ENCODE measurements around the gene DKK1.
"Not testable (repeated sequence)": the region's sequence is repeated elsewhere in the genome, so short reads cannot be mapped to it uniquely, and the experiment has no call there.

Gene DKK1

DNA sequence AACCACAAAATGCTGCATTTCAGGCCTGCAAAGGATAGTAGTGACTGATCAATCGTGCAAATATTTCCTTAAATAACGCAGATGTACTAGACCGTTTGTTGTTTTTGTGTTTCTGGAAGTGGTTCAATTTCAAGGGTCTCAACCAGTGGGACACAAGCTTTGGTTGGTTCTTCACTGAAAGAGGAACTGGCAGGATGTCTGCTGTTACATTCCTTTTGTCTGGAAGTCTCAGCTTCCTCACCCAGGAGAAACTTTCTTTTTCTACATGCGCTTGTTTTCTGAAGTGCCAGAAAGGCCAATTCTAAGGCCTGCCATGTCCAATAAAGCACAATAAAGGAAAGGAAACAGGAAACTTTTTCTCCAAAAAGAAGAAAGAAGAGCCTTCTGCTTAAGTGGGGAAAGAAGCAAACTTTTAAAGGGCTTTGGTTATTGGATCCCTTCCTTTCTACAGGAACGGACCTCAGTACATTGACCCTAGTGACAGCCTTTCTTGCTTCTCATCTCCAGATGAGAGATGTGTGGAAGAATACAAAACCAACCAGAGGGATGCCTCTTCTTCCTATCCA is 4.1 kb downstream of the DKK1 start:
- no peak for DNase-seq

DNA sequence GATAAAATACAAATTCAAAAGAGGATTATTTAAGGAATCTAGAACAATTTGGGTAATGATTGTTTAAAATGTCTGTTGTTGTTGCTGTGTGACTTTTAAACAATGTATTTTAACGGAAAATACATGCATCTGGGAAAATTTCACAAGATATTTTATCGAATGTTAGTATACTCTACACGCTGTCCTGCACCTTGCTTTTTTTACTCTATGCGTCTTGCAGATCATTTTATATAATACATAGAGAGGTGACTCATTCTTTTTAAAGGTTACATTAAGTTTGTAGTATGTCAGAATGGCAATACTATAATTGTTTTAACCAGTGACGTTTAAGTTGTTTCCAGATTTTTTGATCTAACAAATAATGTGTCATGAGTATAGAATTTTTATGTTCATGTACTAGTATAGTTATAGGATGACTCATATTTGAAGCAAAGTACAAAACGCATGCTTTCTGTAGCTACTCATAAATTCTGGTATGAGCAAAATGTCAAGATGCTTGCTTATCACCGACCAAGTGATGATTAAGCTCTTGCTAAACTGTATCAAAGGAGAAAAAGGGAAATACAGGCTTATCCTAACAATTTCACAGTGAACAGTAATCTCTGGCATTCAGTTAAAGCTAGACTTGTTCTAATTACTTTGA is 4.9 kb downstream of the DKK1 start:
- DNase-seq, result no peak

DNA sequence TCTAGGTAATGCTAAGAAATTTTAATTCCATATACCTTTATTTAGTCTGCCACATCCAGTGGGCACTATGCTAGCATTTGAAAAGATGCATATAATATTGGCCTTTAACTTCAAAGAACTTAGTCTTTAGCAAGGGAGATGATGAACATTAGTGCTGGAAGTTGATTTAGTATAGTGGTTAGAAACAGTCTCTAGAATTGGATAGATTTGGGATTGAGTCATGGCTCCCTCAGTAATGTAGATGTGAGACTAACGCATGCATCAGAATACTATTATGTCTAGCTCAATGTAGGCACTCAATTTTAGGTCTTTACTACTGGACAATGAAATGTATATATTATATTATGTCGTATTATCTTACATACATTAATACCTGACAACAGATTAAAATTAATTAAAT is 5.8 kb downstream of the DKK1 start:
- DNase-seq, result no peak

DNA sequence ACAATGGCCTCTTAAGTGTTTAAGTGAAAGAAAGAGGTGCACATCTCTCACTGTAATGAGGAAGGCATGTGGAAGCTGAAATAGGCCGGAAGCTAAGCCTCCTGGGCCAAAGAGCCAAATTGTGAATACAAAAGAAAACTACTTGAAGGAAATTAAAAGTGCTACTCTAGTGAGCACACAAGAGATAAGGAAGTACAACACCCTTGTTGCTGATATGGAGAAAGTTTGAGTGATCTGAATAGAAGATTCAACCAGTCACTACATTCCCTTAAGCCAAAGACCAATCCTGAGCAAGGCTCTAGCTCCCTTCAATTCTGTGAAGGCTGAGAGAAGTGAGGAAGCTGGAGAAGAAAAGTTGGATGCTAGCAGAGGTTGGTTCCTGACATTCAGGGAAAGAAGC is 8.2 kb downstream of the DKK1 start:
- no peak for DNase-seq

DNA sequence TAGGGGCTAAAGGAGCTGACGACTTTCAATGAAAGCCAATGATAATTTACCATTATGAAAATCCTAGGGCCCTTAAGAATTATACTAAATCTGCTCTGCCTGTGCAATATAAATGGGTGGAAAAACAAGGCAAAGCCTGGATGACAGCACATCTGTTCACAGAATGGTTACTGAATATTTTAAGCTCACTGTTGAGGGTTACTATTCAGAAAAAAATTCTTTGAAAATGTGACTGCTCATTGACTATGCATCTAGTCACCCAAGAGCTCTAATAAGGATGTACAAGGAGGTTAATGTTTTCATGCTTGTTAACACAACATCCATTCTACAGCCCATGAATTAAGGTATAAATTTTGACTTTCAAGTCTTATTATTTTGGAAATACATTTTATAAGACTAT is 8.9 kb downstream of the DKK1 start:
- no peak for DNase-seq

DNA sequence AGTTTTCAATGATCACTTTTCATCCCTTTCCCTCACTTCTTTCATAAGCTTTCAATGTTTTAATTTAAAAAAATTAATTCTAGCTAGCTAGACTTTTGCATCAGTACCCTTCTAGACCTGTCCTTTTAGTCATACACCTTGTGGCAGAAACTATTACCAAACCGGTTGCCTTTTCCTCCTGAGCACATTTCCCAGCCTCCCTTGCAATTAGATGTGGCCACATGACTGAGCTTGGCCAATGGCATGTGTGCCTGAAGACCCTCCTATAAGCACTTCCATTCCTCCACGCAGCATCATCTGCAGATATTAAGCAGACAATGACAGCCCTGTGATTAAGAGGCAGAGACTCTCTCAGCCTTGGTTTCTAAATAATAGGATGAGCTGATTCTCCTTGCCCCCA is 12.3 kb downstream of the DKK1 start:
- DNase-seq, result no peak

DNA sequence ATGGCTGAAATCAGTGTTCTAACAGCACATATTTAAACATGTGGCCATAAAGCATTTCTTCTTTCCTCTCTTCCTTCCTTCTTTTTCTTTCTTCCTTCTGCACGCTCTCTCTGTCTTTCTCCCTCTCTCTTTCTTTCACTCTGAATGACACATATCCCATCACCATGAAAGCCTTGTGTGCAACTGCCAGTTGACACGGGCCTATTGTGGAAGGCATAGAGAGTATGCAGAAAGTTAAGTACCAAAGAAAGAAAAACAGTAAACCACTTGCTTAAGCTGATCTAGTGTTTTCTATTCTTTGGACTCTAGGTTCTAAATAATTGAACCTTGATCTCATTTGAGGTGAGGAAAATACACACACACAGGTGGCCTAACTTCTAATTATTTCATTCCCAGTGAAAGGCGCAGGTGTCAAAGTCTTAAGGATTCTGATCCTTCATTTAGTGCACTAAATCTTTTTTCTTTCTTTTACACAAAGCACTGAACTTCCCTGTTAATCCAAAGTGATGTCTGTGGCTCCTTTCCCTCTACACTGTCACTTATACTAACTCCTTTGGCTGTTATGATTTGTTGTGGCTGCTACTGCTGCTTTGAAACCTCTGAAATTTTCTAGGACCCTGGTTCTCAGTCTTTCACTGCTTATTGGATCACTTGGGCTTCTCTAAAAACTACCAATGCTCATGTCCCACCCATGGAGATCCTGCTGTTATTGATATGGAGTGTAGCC is 17.7 kb downstream of the DKK1 start:
- DNase-seq, result no peak

DNA sequence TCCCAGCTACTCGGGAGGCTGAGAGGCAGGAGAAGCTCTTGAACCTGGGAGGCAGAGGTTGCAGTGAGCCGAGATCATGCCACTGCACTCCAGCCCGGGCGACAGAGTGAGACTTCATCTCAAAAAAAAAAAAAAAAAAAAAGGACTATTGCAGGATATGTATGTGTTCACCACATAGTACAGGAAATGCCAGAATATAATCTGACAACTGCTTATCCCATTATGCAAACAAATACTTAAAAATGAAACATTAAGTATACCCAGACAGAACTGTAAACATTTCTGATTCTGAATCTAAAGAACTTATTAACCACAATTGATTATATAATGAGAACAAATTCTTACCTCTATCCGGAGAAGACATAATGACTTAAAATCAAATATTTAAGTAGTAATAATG is 18.7 kb downstream of the DKK1 start:
- DNase-seq, result no peak

DNA sequence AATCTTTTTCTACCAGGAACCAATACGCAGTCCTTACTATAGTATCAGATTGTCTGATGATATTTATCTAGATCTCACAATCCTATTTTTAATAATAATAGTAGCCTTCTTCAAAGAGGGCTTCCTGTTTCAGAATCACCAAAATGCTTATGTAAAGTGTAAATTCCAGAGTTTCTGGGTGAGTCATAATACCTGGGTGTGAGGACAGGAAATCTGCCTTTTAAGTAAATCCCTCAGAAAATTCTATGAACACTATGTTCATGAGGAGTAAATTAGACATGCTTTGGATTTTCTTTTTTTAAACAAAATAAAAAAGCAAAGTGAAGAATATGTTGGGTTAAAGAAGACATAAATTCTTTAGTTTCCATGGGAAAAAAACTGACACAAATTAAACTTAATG is 20.5 kb downstream of the DKK1 start:
- DNase-seq, result no peak

DNA sequence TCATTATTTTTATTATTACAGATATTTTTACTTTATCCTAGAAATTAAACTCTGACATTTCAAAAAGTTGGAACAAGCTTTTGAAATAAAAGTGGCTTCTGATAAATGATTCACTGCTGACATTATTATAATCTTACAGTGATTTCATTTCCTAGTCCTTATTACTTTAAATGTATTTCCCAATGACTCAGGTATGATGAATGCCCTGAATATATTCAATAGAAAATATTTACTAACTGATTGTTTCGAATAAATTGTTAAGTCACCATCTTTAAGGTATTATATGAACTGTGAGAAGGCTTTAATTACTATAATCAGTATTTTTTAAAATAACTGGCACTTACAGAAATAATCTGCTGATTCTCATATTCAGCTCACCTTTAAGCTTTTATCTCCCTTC is 21.6 kb downstream of the DKK1 start:
- DNase-seq, result no peak

DNA sequence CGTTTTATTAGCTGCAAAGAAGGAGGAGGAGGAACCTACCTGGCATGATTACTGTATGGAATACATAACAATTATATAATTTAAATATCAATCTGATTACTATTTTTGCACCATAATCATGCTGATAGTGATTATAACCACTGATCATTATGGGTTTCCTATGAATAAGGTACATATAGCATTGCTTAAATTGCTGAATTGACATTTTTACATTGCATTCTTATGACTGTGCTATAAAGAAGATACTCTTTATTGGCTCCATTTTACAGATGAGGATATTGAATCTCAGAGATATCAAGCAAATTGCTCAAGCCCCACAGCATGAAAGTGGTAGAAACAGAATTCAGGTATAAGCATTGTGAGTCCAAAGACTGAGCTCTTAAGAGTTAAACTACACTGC is 23.1 kb downstream of the DKK1 start:
- DNase-seq, result no peak

DNA sequence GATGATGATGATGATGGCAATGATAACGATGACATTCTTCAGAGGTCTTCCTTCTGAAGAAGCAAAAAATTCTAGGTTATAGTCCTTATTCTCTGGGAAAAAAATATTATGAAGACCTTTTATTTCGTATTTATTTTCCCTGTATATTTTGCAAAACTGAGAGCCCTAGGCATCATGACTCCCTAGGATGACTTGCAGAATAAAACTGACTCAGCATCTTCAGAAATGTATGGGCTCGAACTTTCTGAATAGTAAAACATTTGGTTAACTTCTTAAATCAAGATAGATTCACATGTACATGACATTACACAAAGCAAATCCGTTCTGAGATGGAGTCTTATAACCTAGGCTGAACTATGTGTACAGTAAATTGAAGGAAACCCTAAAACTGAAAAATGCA is 29.4 kb downstream of the DKK1 start:
- no peak for DNase-seq

DNA sequence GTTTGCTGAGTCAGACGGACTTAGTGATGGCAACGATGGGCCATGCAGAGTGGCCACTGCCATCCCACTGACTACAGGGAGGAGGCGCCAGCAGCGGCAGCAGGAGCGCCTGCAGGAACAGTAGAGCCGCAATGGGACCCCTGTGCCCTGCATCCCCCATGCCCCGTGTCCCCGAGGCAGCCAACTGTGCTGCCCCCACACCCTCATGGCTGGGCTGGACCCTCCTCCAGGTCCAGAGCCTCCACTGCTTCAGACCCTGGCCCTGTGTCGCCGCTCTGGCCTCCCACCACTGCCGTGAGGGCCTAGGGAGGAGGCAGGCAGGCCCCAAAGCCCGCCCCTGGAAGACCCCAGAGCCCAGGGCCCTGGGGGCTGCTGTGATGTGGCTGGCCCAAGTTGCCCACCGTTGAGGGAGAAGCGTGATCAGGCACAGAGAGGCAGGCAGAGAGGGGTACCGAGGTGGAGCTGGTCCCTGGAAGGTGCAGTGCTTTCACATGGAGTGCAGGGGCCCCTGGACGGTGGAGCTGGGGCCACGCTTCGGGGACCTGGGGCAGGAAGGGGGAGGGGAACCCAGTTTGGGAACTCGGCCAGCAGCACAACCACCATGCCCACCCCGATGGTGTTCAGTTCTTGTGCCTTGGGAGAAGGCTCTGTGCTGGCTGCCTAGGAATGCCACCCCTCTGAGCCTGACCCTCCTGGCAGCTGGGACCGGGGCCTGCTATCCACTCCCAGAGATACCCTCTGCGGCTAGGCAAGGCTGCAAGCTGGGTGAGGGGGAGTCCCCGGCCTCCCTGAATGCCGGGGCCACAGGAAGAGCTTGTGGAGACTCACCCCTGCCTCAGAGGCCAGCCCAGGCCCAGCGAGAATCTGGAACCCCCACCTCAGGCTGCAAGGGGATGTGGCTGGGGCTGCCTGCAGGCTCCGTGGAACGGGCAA is 32.6 kb downstream of the DKK1 start:
- DNase-seq, result no peak

DNA sequence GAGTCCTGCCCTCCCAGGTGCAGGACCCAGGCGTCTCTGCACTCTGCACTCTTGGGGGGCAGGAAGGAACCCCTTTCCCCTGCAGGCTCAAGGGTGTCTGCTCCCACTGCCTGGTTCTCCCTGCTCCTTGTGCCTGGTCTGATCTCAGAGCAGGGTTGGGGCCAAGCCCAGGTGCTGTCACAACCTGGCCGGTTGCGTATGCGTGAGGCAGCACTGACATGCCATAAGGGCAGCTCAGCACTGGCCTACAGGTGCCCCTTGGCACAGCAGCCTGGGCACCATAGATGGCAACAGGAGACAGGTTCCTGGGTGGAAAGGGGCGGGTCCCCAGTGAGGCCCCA is 33.2 kb downstream of the DKK1 start:
- no peak for DNase-seq

DNA sequence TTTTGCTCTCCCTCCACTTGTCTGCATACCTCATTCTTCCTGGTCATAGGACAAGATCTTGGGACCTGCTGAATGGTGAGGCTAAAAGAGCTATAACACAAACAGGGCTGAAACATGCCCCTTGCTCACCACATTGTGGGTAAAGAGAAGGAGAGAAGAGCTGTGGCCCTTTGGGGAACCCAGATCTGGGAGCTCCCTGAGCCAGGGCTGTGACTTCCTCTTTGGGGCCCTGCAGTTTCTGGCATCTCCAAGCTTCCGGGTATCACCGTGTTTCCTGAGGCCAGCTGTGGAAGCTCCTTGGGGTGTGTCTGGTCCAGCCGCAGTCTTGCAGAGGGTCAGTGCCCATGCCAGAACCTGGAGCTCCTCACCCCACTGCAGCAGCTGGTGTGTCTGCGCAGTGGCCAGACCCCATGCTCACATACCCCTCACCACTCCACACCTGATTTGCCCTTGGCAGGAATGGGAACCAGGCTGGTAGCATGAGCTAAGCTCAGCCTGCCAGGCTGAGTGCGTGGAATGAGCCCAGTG is 34.0 kb downstream of the DKK1 start:
- no peak for DNase-seq

DNA sequence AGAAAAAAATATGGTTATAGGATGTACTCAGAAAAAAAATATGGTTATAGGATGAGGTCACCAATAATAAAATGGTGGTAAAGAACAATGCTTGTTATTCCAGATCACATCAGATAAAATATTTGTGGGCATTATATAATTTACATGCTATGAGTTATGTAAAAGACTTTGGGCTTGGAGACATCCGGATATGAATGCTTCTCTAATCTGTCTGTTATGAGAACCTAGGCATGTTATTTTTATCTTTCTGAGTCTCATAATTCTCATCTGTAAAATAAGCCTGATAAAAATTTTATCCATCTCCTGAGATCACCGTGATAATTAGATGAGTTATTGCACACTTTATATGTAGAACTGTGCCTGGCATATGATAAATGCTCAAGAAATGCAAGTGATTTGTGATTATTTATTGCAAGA is 37.8 kb downstream of the DKK1 start:
- no peak for DNase-seq

DNA sequence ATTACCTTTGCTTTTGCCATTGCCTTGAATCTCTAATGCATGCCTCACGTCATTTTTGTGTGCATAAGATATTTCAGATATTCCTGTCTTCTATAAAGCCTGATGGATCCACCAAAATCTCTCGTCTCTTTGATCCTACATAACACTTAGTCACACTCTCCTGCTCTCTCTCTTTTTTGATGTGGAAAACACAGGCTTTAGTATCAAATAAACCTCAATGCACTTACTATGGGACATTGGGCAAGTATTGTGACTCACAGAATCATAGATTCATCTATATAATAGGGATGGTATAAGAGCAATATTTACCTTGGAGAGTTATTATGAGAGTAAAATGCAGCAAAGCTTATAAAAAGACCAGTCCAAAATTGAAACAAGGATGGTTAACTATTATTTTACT is 39.1 kb downstream of the DKK1 start:
- no peak for DNase-seq

DNA sequence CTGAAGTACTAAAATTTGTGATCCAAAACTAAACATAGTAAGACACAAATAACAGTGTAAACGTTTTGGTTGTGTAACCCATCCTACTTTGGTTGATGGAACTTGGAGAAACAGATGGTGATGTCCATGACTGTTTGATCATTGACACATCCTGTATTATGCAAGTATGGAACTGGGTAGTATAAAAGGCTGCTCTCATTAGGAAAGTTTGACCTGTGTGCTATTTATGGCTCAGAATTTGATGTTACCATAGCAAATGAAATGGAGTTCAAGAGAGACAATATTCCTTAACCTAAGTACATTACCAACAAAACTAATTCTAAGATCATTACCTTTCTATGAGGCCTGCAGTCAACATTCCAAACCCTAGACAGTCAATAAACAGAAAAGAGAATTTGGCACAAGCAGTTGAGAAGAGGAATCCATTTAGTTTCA is 39.9 kb downstream of the DKK1 start:
- no peak for DNase-seq

DNA sequence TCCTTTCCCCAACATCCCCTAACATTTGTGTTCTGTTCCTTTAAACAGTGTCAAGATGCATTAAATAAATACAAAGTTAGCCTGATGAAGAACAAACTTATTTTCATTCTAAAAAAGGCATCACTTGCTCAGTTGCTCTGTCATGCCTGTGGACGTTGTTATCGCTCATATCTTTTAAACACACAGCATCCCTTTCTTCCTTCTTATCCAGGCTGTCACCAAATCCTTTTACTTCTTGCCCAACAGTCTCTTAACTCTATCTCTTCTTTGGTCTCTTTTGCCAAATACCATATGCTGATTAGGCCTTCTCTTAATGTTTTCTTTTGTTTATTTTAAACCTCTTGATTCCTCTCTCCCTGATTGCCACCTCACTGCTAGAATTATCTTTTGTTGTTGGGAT is 43.9 kb downstream of the DKK1 start:
- no peak for DNase-seq

DNA sequence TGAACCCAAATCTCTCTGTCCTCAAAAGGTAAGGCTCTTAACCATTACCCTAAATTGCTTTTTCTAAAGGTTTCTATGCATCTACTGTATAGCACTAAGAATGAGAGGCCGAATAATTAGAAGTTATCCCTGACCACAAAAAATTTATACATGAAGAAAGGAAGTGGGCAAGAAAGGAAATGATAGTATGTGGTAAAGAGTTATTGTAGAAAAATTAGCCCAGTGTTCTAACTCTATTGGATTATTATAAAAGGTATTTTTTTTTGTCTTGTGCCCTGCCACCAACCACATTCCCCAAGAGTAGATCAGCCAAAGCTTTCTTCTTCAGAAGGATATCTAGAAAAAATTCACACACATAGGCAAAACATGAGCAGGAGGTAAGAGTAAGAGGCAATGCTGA is 45.4 kb downstream of the DKK1 start:
- no peak for DNase-seq

DNA sequence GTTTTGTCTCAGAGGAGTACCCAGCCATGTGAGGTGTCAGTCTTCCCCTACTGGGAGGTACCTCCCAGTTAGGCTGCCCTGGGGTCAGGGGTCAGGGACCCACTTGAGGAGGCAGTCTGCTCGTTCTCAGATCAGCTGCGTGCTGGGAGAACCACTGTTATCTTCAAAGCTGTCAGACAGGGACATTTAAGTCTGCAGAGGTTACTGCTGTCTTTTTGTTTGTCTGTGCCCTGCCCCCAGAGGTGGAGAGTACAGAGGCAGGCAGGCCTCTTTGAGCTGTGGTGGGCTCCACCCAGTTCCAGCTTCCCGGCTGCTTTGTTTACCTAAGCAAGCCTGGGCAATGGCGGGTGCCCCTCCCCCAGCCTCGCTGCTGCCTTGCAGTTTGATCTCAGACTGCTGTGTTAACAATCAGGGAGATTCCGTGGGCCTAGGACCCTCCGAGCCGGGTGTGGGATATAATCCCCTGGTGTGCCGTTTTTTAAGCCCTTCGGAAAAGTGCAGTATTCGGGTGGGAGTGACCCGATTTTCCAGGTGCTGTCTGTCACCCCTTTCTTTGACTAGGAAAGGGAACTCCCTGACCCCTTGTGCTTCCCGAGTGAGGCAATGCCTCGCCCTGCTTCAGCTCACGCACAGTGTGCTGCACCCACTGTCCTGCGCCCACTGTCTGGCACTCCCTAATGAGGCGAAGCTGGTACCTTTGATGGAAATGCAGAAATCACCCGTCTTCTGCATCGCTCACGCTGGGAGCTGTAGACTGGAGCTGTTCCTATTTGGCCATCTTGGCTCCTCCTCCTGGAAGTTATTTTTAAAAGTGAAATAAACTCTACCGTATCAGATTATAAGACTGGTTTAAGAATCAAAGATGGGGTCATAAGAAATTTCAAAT is 51.7 kb downstream of the DKK1 start:
- DNase-seq, result not testable (repeated sequence)
